ENCODE measurements around the gene MAP3K1. TPM values are rescaled to one million over a fixed set of nuclear protein-coding genes. Genes with fewer than 3 reads are reported as not detected.

Gene MAP3K1
- total and polyA plus RNA-seq, 9 of the 15 experiments (the other 6 are each of a cell fraction or from before 2014, with no cell fraction given) = 3.9 to 13.9 (median 7.5) TPM

- TF ChIP-seq ZNF318 (IDR thresholded peaks at IDR 0.05; ENCODE audit: borderline replicate concordance in 1 of 2, low read depth in 1 of 2) (no peak), CXXC5 (CRISPR knock-in tag; IDR thresholded peaks at IDR 0.05) (peak; percentile 69), ZMIZ1 (IDR thresholded peaks at IDR 0.05; ENCODE audit: low read depth in 2 of 2, low read length in 2 of 2) (no peak)
Measured at GRCh38 chr5:56814963-56815657, at the start of gene MAP3K1 (continued).
